HG03342 (cell line): ENCODE results near the gene PIH1D1.

Source experiments
- ATAC-seq: cut with Tn5 transposase; IDR thresholded peaks from one replicate; pipeline ENCODE4 v1.9.1; 2021; ENCODE audit warnings: mild to moderate bottlenecking, moderate library complexity; ENCODE audit not compliant: unreplicated experiment

The PIH1D1 gene

GRCh38 chr19:49421039-49421877 is 30.4 kb downstream of the PIH1D1 start:
- no peak for ATAC-seq

GRCh38 chr19:49420227-49420626 is 31.4 kb downstream of the PIH1D1 start:
- no peak for ATAC-seq

GRCh38 chr19:49419173-49419572 is 32.4 kb downstream of the PIH1D1 start:
- ATAC-seq = no peak

GRCh38 chr19:49418511-49418910 is 33.1 kb downstream of the PIH1D1 start:
- no peak for ATAC-seq

- ATAC-seq = no peak
Observed at GRCh38 chr19:49417088-49417487, 34.5 kb downstream of the PIH1D1 start.

- ATAC-seq = no peak
Observed at GRCh38 chr19:49415810-49416200, 35.8 kb downstream of the PIH1D1 start.

GRCh38 chr19:49415102-49415809 is 36.4 kb downstream of the PIH1D1 start:
- no peak for ATAC-seq

GRCh38 chr19:49414256-49414655 is 37.4 kb downstream of the PIH1D1 start:
- ATAC-seq = no peak

GRCh38 chr19:49413348-49413747 is 38.3 kb downstream of the PIH1D1 start:
- no peak for ATAC-seq

GRCh38 chr19:49411681-49412326 is 39.8 kb downstream of the PIH1D1 start:
- no peak for ATAC-seq

- ATAC-seq = no peak
Observed at GRCh38 chr19:49409441-49410029, 42.1 kb downstream of the PIH1D1 start.

- ATAC-seq = no peak
Observed at GRCh38 chr19:49408816-49409440, 42.7 kb downstream of the PIH1D1 start.

- ATAC-seq = no peak
Observed at GRCh38 chr19:49407482-49408015, 44.1 kb downstream of the PIH1D1 start.

GRCh38 chr19:49407079-49407478 is 44.5 kb downstream of the PIH1D1 start:
- no peak for ATAC-seq

GRCh38 chr19:49403404-49404187 is 48.0 kb downstream of the PIH1D1 start:
- ATAC-seq = no peak

GRCh38 chr19:49400029-49400428 is 51.6 kb downstream of the PIH1D1 start:
- no peak for ATAC-seq

- ATAC-seq = no peak
Observed at GRCh38 chr19:49398931-49399330, 52.7 kb downstream of the PIH1D1 start.

- no peak for ATAC-seq
Observed at GRCh38 chr19:49398001-49398615, 53.5 kb downstream of the PIH1D1 start.

- ATAC-seq = no peak
Observed at GRCh38 chr19:49396738-49397505, 54.7 kb downstream of the PIH1D1 start.
